DMS 273 (cell line): ENCODE data around the gene TVP23B.
"Not testable (repeated sequence)": the region's sequence is repeated elsewhere in the genome, so short reads cannot be mapped to it uniquely, and the experiment has no call there.

Experiments used
- DNase-seq: peaks from one replicate; lab custom pipeline; 2025; ENCODE audit not compliant: unreplicated experiment; lab: John Stamatoyannopoulos, UW

TVP23B gene

GRCh38 chr17:18780991-18781718, at the start of gene TVP23B:
TVP23B (plus strand) TSS chr17:18781183; CDS start chr17:18781294, 111 bp downstream.
- DNase-seq = peak; percentile 95

DNA sequence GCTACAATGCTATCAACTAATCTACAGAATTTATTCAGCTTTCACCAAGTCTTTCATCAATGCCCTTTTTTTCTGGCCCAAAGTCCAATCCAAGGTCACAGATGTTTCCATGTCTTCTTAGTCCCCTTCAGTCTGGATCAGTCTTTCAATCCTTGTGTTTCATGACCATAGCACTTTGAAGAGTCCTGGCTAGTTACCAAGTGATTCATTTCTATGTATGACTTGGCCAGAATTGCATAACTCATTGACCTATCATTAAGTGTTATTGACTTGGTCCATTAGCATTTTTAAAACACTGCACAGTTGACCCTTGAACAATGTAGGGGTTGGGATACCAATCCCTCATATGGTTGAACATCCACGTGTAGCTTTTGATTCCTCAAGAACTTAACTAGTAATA, 48.5 kb upstream of the TVP23B start:
- DNase-seq = not testable (repeated sequence)

DNA sequence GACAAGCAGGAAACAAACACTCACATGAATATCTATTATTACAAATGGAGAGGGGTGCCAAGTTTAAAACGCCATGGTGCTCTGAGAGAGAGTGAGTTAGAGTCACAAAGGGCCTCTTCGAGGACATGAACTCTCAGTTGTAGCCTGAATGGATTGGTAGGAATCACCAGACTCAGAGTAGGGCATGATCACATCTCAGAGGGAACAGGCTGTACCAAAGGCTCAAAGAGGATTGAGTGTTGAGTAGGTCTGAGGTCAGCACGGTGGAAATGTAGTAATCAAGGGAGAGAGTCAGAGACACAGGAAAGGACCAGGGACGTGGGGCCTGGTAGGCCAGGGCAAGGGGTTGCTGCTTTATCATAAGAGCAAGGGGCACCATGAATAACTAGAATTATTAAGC, 47.6 kb upstream of the TVP23B start:
- not testable (repeated sequence) for DNase-seq

- not testable (repeated sequence) for DNase-seq
Observed at GRCh38 chr17:18739616-18740391, 41.2 kb upstream of the TVP23B start.

GRCh38 chr17:18741228-18741627, 39.8 kb upstream of the TVP23B start:
- DNase-seq = not testable (repeated sequence)

DNA sequence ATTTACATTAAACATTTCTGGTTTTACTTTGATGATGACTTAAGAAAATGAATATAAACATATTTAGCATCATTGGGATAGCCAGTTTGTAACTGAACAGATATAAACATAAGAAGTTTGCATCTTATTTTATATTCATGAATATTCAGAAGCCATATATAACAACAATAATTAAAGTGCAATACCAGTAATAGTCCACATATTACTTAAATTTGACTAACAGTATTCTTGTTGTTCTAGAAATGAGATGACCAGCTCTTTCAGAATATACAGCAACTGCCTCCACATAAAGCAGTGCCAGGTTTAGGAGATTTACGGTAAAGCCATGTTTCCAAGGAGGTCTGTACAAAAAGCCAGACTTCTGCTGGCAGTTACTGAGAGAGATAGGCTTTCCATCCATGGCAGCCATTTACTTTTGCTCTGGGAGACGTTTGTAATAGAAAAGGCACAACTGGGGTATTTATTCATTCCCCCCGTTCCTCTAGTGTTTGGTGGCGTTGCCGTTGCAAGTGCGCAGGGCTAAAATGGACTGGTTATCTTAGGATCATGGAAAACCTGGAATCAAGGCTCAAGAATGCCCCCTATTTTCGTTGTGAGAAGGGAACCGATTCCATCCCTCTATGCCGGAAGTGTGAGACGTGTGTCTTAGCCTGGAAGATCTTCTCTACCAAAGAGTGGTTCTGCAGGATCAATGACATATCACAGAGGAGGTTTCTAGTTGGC, 37.1 kb upstream of the TVP23B start, which contains the start of gene FBXW10:
Gene FBXW10 (plus strand): TSS at position 356 of the 723 bp plus-strand sequence. CDS start 191 bp downstream, at position 547.
- not testable (repeated sequence) for DNase-seq

- DNase-seq = not testable (repeated sequence)
Observed at GRCh38 chr17:18744726-18745125, 36.3 kb upstream of the TVP23B start.

DNA sequence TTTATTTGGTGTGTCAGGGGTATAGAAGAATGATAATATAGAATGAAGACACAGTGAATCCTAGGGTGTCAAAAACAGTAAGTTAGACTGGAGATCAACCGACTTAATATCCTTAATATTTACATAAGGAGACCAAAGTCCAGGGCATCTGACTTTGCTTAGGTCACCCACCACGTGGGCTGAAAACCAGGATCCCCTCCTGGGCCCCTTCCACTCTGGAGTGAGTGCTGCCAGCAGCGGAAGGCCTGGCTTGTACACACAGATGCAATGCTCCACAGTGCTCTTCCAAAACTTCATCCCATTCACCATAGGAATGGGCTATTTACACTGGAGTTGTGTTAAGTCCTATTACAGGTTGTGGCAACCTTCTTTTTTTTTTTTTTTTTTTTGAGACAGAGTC, 34.4 kb upstream of the TVP23B start:
- not testable (repeated sequence) for DNase-seq

DNA sequence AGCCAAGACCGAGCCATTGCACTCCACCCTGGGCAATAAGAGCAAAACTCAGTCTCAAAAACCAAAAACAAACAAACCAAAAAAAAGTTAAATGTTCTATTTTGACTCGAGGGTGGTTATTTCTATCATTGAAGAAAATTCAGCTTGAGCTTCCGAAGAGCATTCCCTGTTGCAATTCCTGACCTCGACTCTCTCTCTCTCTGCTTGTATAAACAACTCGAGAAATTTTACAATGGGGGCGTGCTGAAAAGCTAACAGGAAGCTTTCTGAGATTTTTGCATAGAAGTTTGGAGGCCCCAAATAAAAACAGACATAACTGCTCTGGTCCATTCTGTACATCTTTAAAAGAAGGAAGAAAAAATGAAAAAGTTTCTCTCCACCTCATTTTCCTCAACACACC, 33.5 kb upstream of the TVP23B start:
- DNase-seq = not testable (repeated sequence)

GRCh38 chr17:18750242-18750641, 30.7 kb upstream of the TVP23B start:
- not testable (repeated sequence) for DNase-seq

GRCh38 chr17:18753829-18754409, 27.1 kb upstream of the TVP23B start:
- not testable (repeated sequence) for DNase-seq

DNA sequence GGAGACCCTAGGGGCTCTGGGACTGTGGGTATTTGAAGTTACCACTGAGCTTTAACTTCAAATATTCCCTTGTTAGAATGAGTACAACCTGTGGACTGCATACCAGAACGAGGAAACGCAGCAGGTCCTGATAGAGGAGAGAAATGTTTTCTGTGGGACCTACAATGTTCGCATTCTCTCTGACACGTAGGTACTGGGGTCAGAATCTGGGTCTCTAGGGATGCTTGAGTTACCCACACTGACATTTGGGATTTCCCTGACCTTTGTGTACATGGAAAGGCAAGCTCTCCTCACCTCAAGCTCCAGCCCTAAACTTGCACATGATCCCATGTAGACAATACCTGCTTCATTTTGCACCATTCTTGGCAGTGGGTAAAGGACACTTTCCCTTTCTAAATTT, 25.0 kb upstream of the TVP23B start:
- not testable (repeated sequence) for DNase-seq

- not testable (repeated sequence) for DNase-seq
Observed at GRCh38 chr17:18757368-18758044, 23.5 kb upstream of the TVP23B start.

GRCh38 chr17:18758344-18758743, 22.6 kb upstream of the TVP23B start:
- not testable (repeated sequence) for DNase-seq

- not testable (repeated sequence) for DNase-seq
Observed at GRCh38 chr17:18760221-18760620, 20.8 kb upstream of the TVP23B start.

DNA sequence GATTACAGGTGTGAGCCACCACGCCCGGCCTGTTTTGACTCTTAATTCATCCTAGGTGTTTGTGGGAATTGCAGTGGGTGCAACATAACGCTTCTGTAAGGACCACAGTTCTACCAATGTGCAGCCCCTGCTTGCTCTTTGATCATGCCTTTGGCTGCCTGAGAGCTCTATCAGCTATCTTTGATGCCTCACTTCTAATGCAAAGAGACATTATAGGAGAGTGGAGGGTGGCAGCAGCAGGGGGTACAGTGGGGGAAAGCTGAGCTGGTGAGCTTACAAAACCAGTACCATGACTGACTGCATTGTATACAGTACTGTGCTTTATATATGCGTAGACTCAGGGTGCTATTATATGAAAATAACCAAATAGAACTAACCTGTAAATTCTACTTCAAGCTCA, 10.4 kb upstream of the TVP23B start:
- not testable (repeated sequence) for DNase-seq

DNA sequence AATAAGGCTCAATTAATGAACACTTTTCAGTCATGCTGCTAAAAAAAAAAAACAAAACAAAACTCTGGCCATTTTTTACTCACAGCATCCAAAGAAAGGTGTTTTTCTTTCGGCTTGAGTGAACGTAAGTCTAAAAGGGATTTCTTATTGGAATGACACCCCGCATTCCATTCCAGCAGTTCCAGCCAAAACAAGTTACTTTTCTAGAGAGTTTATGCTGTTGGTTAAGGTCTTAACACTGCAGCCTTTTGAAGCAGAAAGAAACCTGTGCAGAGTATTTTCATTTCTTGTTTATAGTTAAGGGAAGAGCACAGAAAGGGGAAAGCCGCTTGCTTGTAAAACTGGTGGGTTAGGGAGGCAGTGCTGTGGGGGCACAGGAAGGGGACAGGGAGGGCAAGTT, 9.9 kb upstream of the TVP23B start:
- DNase-seq = not testable (repeated sequence)

- DNase-seq = no peak
Observed at GRCh38 chr17:18772471-18772870, 8.5 kb upstream of the TVP23B start.

DNA sequence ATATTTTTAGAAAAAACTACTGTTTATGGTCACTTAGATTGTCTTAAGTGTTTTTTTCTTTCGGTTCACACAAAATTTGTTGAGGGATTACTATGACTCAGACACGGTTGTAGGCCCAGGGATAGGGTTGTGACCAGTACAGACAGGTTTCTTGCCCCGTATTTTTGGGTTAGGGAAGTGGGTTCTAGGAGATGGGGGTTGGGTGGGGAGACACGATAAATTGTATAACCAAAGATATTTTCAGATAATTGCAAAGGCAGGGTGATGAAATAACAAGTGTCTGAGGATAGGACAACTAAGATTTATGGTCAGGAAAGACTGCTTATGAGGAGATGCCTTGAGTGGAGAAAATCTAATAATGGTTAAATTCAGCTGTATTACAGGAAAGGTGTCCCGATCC, 822 bp downstream of the TVP23B start:
- DNase-seq = not testable (repeated sequence)

DNA sequence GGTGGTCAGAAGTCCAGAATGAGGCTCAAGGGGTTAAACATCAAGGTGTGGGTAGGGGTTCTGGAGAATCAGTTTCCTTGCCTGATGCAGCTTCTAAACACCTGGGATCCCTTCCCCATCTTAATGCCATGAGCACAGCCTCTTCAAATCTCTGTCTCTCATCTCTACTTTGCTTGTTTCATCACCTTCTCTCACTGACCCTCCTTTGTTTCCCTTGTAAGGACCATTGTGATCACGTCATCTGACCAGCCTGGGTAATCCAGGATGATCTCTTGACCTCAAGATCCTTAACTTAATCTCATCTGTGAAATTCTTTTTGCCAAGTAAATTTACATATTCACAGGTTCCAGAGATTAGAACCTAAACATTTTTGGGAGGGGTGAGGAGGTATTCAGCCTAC, 5.0 kb downstream of the TVP23B start:
- DNase-seq = not testable (repeated sequence)
